ENCODE data around the gene ESR1.
"Not testable (repeated sequence)": the region's sequence is repeated elsewhere in the genome, so short reads cannot be mapped to it uniquely, and the experiment has no call there.

Gene ESR1

GRCh38 chr6:151862461-151862860 is 55.0 kb downstream of the ESR1 start:
- no peak for TF ChIP-seq CTCF (IDR thresholded peaks at IDR 0.05; ENCODE audit: low read depth, low read length, missing control alignments)
- in situ Hi-C loops (cut with HindIII; ENCODE audit: low sequenced_read_pairs) = no loop called here
- H3K4me3 ChIP-seq (ENCODE audit: low read depth, low read length) = no peak overlapping the region
- DNase-seq (ENCODE audit: low read depth) = no peak

GRCh38 chr6:151867361-151867869 is 59.9 kb downstream of the ESR1 start:
- DNase-seq (ENCODE audit: low read depth); in situ Hi-C loops (cut with HindIII; ENCODE audit: low sequenced_read_pairs); H3K4me3 ChIP-seq (ENCODE audit: low read depth, low read length): not testable (repeated sequence)

GRCh38 chr6:151869345-151869744 is 61.9 kb downstream of the ESR1 start:
- in situ Hi-C loops (cut with HindIII; ENCODE audit: low sequenced_read_pairs) = no loop called here
- TF ChIP-seq CTCF (IDR thresholded peaks at IDR 0.05; ENCODE audit: low read depth, low read length, missing control alignments) = no peak
- H3K4me3 ChIP-seq (ENCODE audit: low read depth, low read length) = no peak overlapping the region
- DNase-seq (ENCODE audit: low read depth) = no peak

- DNase-seq (ENCODE audit: low read depth) = no peak
These were observed 62.3 kb downstream of the ESR1 start for GRCh38 chr6:151869787-151870186.

GRCh38 chr6:151870375-151870774 is 62.9 kb downstream of the ESR1 start:
- no peak for DNase-seq (ENCODE audit: low read depth)
- in situ Hi-C loops (cut with HindIII; ENCODE audit: low sequenced_read_pairs) = no loop called here
- no peak overlapping the region for H3K4me3 ChIP-seq (ENCODE audit: low read depth, low read length)
- no peak for TF ChIP-seq CTCF (IDR thresholded peaks at IDR 0.05; ENCODE audit: low read depth, low read length, missing control alignments)

More at GRCh38 chr6:151869787-151870186, 62.3 kb downstream of the ESR1 start:
- TF ChIP-seq CTCF (IDR thresholded peaks at IDR 0.05; ENCODE audit: low read depth, low read length, missing control alignments) = no peak
- in situ Hi-C loops (cut with HindIII; ENCODE audit: low sequenced_read_pairs) = no loop called here
- no peak overlapping the region for H3K4me3 ChIP-seq (ENCODE audit: low read depth, low read length)

- in situ Hi-C loops (cut with HindIII; ENCODE audit: low sequenced_read_pairs) = no loop called here
These were observed 68.0 kb downstream of the ESR1 start for GRCh38 chr6:151875524-151875923.

GRCh38 chr6:151876122-151876521 is 68.6 kb downstream of the ESR1 start:
- in situ Hi-C loops (cut with HindIII; ENCODE audit: low sequenced_read_pairs) = no loop called here
- TF ChIP-seq CTCF (IDR thresholded peaks at IDR 0.05; ENCODE audit: low read depth, low read length, missing control alignments) = no peak
- H3K4me3 ChIP-seq (ENCODE audit: low read depth, low read length) = no peak overlapping the region
- DNase-seq (ENCODE audit: low read depth) = no peak

More at GRCh38 chr6:151875524-151875923, 68.0 kb downstream of the ESR1 start:
- TF ChIP-seq CTCF (IDR thresholded peaks at IDR 0.05; ENCODE audit: low read depth, low read length, missing control alignments) = no peak
- DNase-seq (ENCODE audit: low read depth) = no peak
- H3K4me3 ChIP-seq (ENCODE audit: low read depth, low read length) = no peak overlapping the region

All from astrocyte of the cerebellum (primary cell).